ENCODE data around the gene PRM3. TPM values are rescaled to one million over a fixed set of nuclear protein-coding genes. Genes with fewer than 3 reads are reported as not detected.

PRM3 gene
- total and polyA plus RNA-seq, 8 donors: not detected

- no peak for TF ChIP-seq CTCF (IDR thresholded peaks at IDR 0.05)
- H3K27me3 ChIP-seq: no peaks in the 10 kb centered on the region
- H3K9me3 ChIP-seq: no peaks in the 10 kb centered on the region
- no peaks in the 10 kb centered on the region for H3K4me1 ChIP-seq
- H3K36me3 ChIP-seq: no peaks in the 10 kb centered on the region
- DNase-seq (no peak), FAIRE-seq (no peak), ATAC-seq (no peak)
- intact Hi-C loops (cut with DNase I): no loop called here
- no peak overlapping the region for H3K27ac ChIP-seq
- H3K4me3 ChIP-seq: no peak overlapping the region
- 81 to 84% methylated on average over 4 of the region's 4 CpGs for WGBS, 2 donors
Observed at GRCh38 chr16:11283820-11284248, 10.4 kb upstream of the PRM3 start.

- DNase-seq (no peak), FAIRE-seq (no peak), ATAC-seq (no peak)
- H3K27ac ChIP-seq: no peak within 1 kb of the TSS
- H3K9me3 ChIP-seq: no peaks in the 10 kb centered on the region
- 85 to 86% methylated on average over 20 to 25 of the region's 25 CpGs for WGBS, 2 donors
- no peaks in the 10 kb centered on the region for H3K27me3 ChIP-seq
- no peaks in the 10 kb centered on the region for H3K36me3 ChIP-seq
- no peak for TF ChIP-seq CTCF (IDR thresholded peaks at IDR 0.05)
- no peaks in the 10 kb centered on the region for H3K4me1 ChIP-seq
- H3K4me3 ChIP-seq: no peak within 1 kb of the TSS
- intact Hi-C loops (cut with DNase I): no loop called here
Observed at GRCh38 chr16:11280616-11281522, 7.4 kb upstream of the PRM3 start, which contains the start of gene PRM1. TSS of gene PRM1 (minus strand) at chr16:11281330. CDS start at chr16:11281238, 92 bp downstream.

- H3K27me3 ChIP-seq: no peaks in the 10 kb centered on the region
- no peaks in the 10 kb centered on the region for H3K4me1 ChIP-seq
- DNase-seq (no peak), FAIRE-seq (no peak), ATAC-seq (no peak)
- no peaks in the 10 kb centered on the region for H3K36me3 ChIP-seq
- no peak for TF ChIP-seq CTCF (IDR thresholded peaks at IDR 0.05)
- no peak overlapping the region for H3K4me3 ChIP-seq
- intact Hi-C loops (cut with DNase I): no loop called here
- no peaks in the 10 kb centered on the region for H3K9me3 ChIP-seq
- no peak overlapping the region for H3K27ac ChIP-seq
- WGBS, 2 donors: 78 to 92% methylated on average over 7 of the region's 7 CpGs
Observed at GRCh38 chr16:11278681-11279628, 5.5 kb upstream of the PRM3 start.

- H3K9me3 ChIP-seq: no peaks in the 10 kb centered on the region
- H3K4me3 ChIP-seq: no peak overlapping the region
- H3K36me3 ChIP-seq: no peaks in the 10 kb centered on the region
- intact Hi-C loops (cut with DNase I): no loop called here
- FAIRE-seq (no peak), DNase-seq (no peak), ATAC-seq (no peak)
- TF ChIP-seq CTCF (IDR thresholded peaks at IDR 0.05): no peak
- H3K27me3 ChIP-seq: no peaks in the 10 kb centered on the region
- 87 to 90% methylated on average over 12 of the region's 12 CpGs for WGBS, 2 donors
- H3K4me1 ChIP-seq: no peaks in the 10 kb centered on the region
- no peak overlapping the region for H3K27ac ChIP-seq
Observed at GRCh38 chr16:11277607-11278337, 4.3 kb upstream of the PRM3 start.

All from pancreas (tissue), 10 donors.